ENCODE data around the gene CCDC91. TPM values are rescaled to one million over a fixed set of nuclear protein-coding genes. Genes with fewer than 3 reads are reported as not detected.
"Not testable (repeated sequence)": the region's sequence is repeated elsewhere in the genome, so short reads cannot be mapped to it uniquely, and the experiment has no call there.

The CCDC91 gene
- total RNA-seq, 1 donor from 2014 or later: 13.5 TPM

GRCh38 chr12:28316049-28316448 is 125.8 kb downstream of the CCDC91 start:
- TF ChIP-seq, protein P1, sequence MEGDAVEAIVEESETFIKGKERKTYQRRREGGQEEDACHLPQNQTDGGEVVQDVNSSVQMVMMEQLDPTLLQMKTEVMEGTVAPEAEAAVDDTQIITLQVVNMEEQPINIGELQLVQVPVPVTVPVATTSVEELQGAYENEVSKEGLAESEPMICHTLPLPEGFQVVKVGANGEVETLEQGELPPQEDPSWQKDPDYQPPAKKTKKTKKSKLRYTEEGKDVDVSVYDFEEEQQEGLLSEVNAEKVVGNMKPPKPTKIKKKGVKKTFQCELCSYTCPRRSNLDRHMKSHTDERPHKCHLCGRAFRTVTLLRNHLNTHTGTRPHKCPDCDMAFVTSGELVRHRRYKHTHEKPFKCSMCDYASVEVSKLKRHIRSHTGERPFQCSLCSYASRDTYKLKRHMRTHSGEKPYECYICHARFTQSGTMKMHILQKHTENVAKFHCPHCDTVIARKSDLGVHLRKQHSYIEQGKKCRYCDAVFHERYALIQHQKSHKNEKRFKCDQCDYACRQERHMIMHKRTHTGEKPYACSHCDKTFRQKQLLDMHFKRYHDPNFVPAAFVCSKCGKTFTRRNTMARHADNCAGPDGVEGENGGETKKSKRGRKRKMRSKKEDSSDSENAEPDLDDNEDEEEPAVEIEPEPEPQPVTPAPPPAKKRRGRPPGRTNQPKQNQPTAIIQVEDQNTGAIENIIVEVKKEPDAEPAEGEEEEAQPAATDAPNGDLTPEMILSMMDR (IDR thresholded peaks at IDR 0.05): no peak
- Histone ChIP-seq H3K36me3 (no peaks in the 10 kb centered on the region), H3K27me3 (no peaks in the 10 kb centered on the region), H3K4me1 (peaks cover 0 to 3% of the 10 kb centered on the region in 2 donors), H3K27ac (no peak overlapping the region), H3K9me3 (peaks cover 0 to 4% of the 10 kb centered on the region in 2 donors), H3K4me3 (no peak overlapping the region)
- intact Hi-C loops (cut with DNase I): no loop called here
- DNase-seq (ENCODE audit: low spot score in 2 of 2): no peak

DNA sequence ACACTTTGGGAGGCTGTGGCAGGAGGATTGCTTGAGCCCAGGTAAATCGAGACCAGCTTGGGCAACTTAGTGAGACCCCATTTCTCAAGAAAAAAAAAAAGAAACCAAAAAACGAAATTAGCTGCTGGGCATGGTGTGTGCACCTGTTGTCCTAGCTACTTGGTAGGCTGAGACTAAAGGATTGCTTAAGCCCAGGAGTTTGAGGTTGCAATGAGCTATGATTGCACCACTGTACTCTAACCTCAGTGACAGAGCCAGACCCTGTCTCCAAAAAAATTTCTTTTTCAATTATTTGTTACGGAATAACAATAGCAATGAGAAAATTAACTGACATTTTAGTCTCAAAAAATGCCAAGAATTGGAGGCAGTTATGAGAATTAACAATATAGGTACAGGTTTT is 128.0 kb downstream of the CCDC91 start:
- Histone ChIP-seq H3K4me1 (peaks cover 0 to 3% of the 10 kb centered on the region in 2 donors), H3K9me3 (peaks cover 0 to 4% of the 10 kb centered on the region in 2 donors), H3K36me3 (no peaks in the 10 kb centered on the region), H3K27me3 (no peaks in the 10 kb centered on the region), H3K4me3 (no peak overlapping the region), H3K27ac (no peak overlapping the region)
- TF ChIP-seq, protein P1 (IDR thresholded peaks at IDR 0.05): no peak
- no peak for DNase-seq (ENCODE audit: low spot score in 2 of 2)
- intact Hi-C loops (cut with DNase I): no loop called here

- Histone ChIP-seq H3K4me3 (no peak overlapping the region), H3K4me1 (no peaks in the 10 kb centered on the region), H3K27ac (no peak overlapping the region), H3K9me3 (peaks cover 0 to 4% of the 10 kb centered on the region in 2 donors), H3K36me3 (no peaks in the 10 kb centered on the region), H3K27me3 (no peaks in the 10 kb centered on the region)
- TF ChIP-seq, protein P1 (IDR thresholded peaks at IDR 0.05): no peak
- DNase-seq (ENCODE audit: low spot score in 2 of 2): no peak
- intact Hi-C loops (cut with DNase I): no loop called here
Measured at GRCh38 chr12:28320353-28320752, 130.1 kb downstream of the CCDC91 start.

DNA sequence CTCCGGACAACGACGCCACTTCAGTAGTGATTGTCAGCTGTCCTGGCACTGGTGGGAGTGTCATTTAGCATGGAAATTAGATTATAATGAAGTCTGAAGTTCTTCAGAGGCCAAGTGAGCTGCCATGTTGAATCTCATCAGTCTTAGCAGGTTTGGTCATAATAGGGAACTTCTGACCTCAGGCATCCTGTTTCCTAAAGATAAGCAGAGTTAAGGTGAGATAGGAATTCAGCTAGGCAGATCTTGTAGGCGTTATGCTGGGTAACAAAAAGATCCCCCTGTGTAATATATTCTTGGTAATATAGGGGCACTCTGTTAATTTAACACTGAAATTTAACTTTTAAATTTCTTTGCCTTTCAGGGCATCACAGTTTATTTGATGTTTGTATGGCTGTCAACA is 137.5 kb downstream of the CCDC91 start:
- Histone ChIP-seq H3K4me3 (no peak overlapping the region), H3K36me3 (no peaks in the 10 kb centered on the region), H3K4me1 (no peaks in the 10 kb centered on the region), H3K27ac (no peak overlapping the region), H3K27me3 (no peaks in the 10 kb centered on the region), H3K9me3 (no peaks in the 10 kb centered on the region)
- no peak for DNase-seq (ENCODE audit: low spot score in 2 of 2)
- TF ChIP-seq, protein P1 (IDR thresholded peaks at IDR 0.05): no peak
- intact Hi-C loops (cut with DNase I): no loop called here

- H3K27me3 ChIP-seq: no peaks in the 10 kb centered on the region
- intact Hi-C loops (cut with DNase I): no loop called here
- TF ChIP-seq, protein P1 (IDR thresholded peaks at IDR 0.05): no peak
Measured at GRCh38 chr12:28328967-28329366, 138.7 kb downstream of the CCDC91 start.

GRCh38 chr12:28329727-28330126 is 139.5 kb downstream of the CCDC91 start:
- DNase-seq (ENCODE audit: low spot score in 2 of 2); H3K36me3 ChIP-seq; intact Hi-C loops (cut with DNase I); H3K27ac ChIP-seq; H3K27me3 ChIP-seq; H3K9me3 ChIP-seq; H3K4me1 ChIP-seq; H3K4me3 ChIP-seq: not testable (repeated sequence)

More at GRCh38 chr12:28328967-28329366, 138.7 kb downstream of the CCDC91 start:
- DNase-seq (ENCODE audit: low spot score in 2 of 2): no peak
- Histone ChIP-seq H3K4me3 (no peak overlapping the region), H3K36me3 (no peaks in the 10 kb centered on the region), H3K4me1 (no peaks in the 10 kb centered on the region), H3K9me3 (no peaks in the 10 kb centered on the region), H3K27ac (no peak overlapping the region)

- intact Hi-C loops (cut with DNase I); H3K36me3 ChIP-seq; H3K27ac ChIP-seq; H3K4me1 ChIP-seq; H3K27me3 ChIP-seq; DNase-seq (ENCODE audit: low spot score in 2 of 2); H3K9me3 ChIP-seq; H3K4me3 ChIP-seq: not testable (repeated sequence)
Measured at GRCh38 chr12:28330232-28330631, 140.0 kb downstream of the CCDC91 start.
